H9 (cell line): ENCODE data around the gene HOXC13. TPM values are rescaled to one million over a fixed set of nuclear protein-coding genes. Genes with fewer than 3 reads are reported as not detected.

Source experiments
- DNase-seq: peaks from one replicate; pipeline ENCODE4 v3.0.0-alpha.2; 2017
- H2AFZ ChIP-seq: one replicate; pipeline ENCODE4 v1.6.1; 2013; ENCODE audit warnings: mild to moderate bottlenecking, low read length, control low read depth, moderate library complexity
- H2AK5ac ChIP-seq: 2 replicates; pipeline ENCODE4 v1.6.1; 2013; ENCODE audit warnings: low read length, control low read depth, mixed read lengths; ENCODE audit not compliant: insufficient read length
- H2BK120ac ChIP-seq: one replicate; pipeline ENCODE4 v1.6.1; 2013; ENCODE audit warnings: low read depth, mild to moderate bottlenecking, low read length, control low read depth, inconsistent platforms; ENCODE audit not compliant: poor library complexity, severe bottlenecking
- H2BK12ac ChIP-seq: 2 replicates; pipeline ENCODE4 v1.6.1; 2013; ENCODE audit warnings: low read length, control low read depth, mixed read lengths, low read depth; ENCODE audit not compliant: insufficient read length
- H2BK15ac ChIP-seq: 2 replicates; pipeline ENCODE4 v1.6.1; 2013; ENCODE audit warnings: low read depth, low read length, control low read depth
- H2BK20ac ChIP-seq: one replicate; pipeline ENCODE4 v1.6.1; 2013; ENCODE audit warnings: low read depth, mild to moderate bottlenecking, low read length, control low read depth, inconsistent platforms; ENCODE audit not compliant: poor library complexity, severe bottlenecking
- H2BK5ac ChIP-seq: 2 replicates; pipeline ENCODE4 v1.6.1; 2013; ENCODE audit warnings: low read length, control low read depth, mixed read lengths; ENCODE audit not compliant: insufficient read length
- H3K14ac ChIP-seq: 2 replicates; pipeline ENCODE4 v1.6.1; 2013; ENCODE audit warnings: low read length, control low read depth; ENCODE audit not compliant: insufficient read depth
- H3K18ac ChIP-seq: 2 replicates; pipeline ENCODE4 v1.6.1; 2013; ENCODE audit warnings: low read depth, mild to moderate bottlenecking, mixed read lengths, low read length, control low read depth; ENCODE audit not compliant: insufficient read length
- H3K23ac ChIP-seq: 2 replicates; pipeline ENCODE4 v1.6.1; 2013; ENCODE audit warnings: low read length, control low read depth, mixed read lengths, low read depth; ENCODE audit not compliant: insufficient read length
- H3K23me2 ChIP-seq: 2 replicates; pipeline ENCODE4 v1.6.1; 2013; ENCODE audit warnings: low read depth, mild to moderate bottlenecking, mixed read lengths, low read length, control low read depth; ENCODE audit not compliant: insufficient read length, poor library complexity, severe bottlenecking
- H3K27ac ChIP-seq: 2 replicates; pipeline ENCODE4 v1.5.1; 2013; ENCODE audit warnings: low read length, control low read depth, mixed read lengths, low read depth; ENCODE audit not compliant: insufficient read length
- H3K27me3 ChIP-seq: 2 replicates; pipeline ENCODE4 v1.6.1; 2013; ENCODE audit warnings: low read length, control low read depth, inconsistent platforms; ENCODE audit not compliant: insufficient read depth
- H3K4ac ChIP-seq: 2 replicates; pipeline ENCODE4 v1.6.1; 2013; ENCODE audit warnings: low read depth, mild to moderate bottlenecking, control low read depth, inconsistent platforms, low read length, moderate library complexity
- H3K4me1 ChIP-seq: 2 replicates; pipeline ENCODE4 v1.6.1; 2013; ENCODE audit warnings: low read length, control low read depth, inconsistent platforms; ENCODE audit not compliant: insufficient read depth
- H3K4me2 ChIP-seq: 2 replicates; pipeline ENCODE4 v1.6.1; 2013; ENCODE audit warnings: low read length, control low read depth, mixed read lengths; ENCODE audit not compliant: insufficient read length, insufficient read depth
- H3K56ac ChIP-seq: 2 replicates; pipeline ENCODE4 v1.6.1; 2013; ENCODE audit warnings: low read depth, mild to moderate bottlenecking, mixed read lengths, low read length, control low read depth; ENCODE audit not compliant: insufficient read length
- H3K79me1 ChIP-seq: 2 replicates; pipeline ENCODE4 v1.6.1; 2013; ENCODE audit warnings: low read depth, mild to moderate bottlenecking, moderate library complexity, low read length, control low read depth, inconsistent platforms; ENCODE audit not compliant: insufficient read depth, poor library complexity, severe bottlenecking
- H3K79me2 ChIP-seq: 2 replicates; pipeline ENCODE4 v1.6.1; 2013; ENCODE audit warnings: low read length, control low read depth, inconsistent platforms; ENCODE audit not compliant: insufficient read depth
- H3K9ac ChIP-seq: 2 replicates; pipeline ENCODE4 v1.6.1; 2013; ENCODE audit warnings: low read length, control low read depth, mixed read lengths; ENCODE audit not compliant: insufficient read length; ENCODE audit errors: extremely low read depth
- H3K9me3 ChIP-seq: one replicate; pipeline ENCODE4 v1.6.1; 2013; ENCODE audit warnings: low read depth, low read length, inconsistent platforms; ENCODE audit not compliant: control insufficient read depth
- H3T11ph ChIP-seq: one replicate; pipeline ENCODE4 v1.6.1; 2013; ENCODE audit warnings: mild to moderate bottlenecking, low read length, control low read depth, inconsistent platforms
- H4K20me1 ChIP-seq: one replicate; pipeline ENCODE4 v1.6.1; 2013; ENCODE audit not compliant: control insufficient read depth, insufficient read length, insufficient read depth
- H4K5ac ChIP-seq: 2 replicates; pipeline ENCODE4 v1.6.1; 2013; ENCODE audit warnings: low read depth, mild to moderate bottlenecking, mixed read lengths, low read length, control low read depth; ENCODE audit not compliant: insufficient read length
- H4K8ac ChIP-seq: replicated peaks from 2 replicates; pipeline ENCODE4 v1.6.1; 2013; ENCODE audit warnings: low read length, control low read depth, mixed read lengths, low read depth; ENCODE audit not compliant: insufficient read length
- H4K91ac ChIP-seq: 2 replicates; pipeline ENCODE4 v1.6.1; 2013; ENCODE audit warnings: low read depth, mild to moderate bottlenecking, moderate library complexity, mixed read lengths, low read length, control low read depth; ENCODE audit not compliant: insufficient read length
- H3K27ac Mint-ChIP-seq, 3 experiments: 2 replicates in 2 of 3; 3 replicates in 1 of 3; pipeline ENCODE4 v1.8.0; 2020 to 2021; ENCODE audit warnings: mixed read lengths in 3 of 3, mild to moderate bottlenecking in 1 of 3, moderate library complexity in 1 of 3
- H3K27me3 Mint-ChIP-seq: 2 replicates; pipeline ENCODE4 v1.8.0; 2021; ENCODE audit warnings: low read depth, mild to moderate bottlenecking, moderate library complexity, mixed read lengths
- H3K36me3 Mint-ChIP-seq, 3 experiments: 2 replicates in 2 of 3; 3 replicates in 1 of 3; pipeline ENCODE4 v1.8.0; 2020 to 2021; ENCODE audit warnings: low read depth in 3 of 3, mixed read lengths in 3 of 3; ENCODE audit not compliant: insufficient read depth in 1 of 3
- H3K4me1 Mint-ChIP-seq, 2 experiments: 2 replicates each; pipeline ENCODE4 v1.8.0; 2020; ENCODE audit warnings: mixed read lengths in 2 of 2
- H3K4me3 Mint-ChIP-seq, 2 experiments: 2 replicates in 1 of 2; 3 replicates in 1 of 2; pipeline ENCODE4 v1.8.0; 2020 to 2021; ENCODE audit warnings: mild to moderate bottlenecking in 2 of 2, mixed read lengths in 2 of 2, moderate library complexity in 1 of 2
- H3K9me3 Mint-ChIP-seq, 2 experiments: 2 replicates in 1 of 2; 3 replicates in 1 of 2; pipeline ENCODE4 v1.8.0; 2020; ENCODE audit warnings: mild to moderate bottlenecking in 2 of 2, mixed read lengths in 2 of 2, moderate library complexity in 1 of 2
- CTCF ChIP-seq: fragments of 200-600 bp; sonication (generic); conservative IDR thresholded peaks from 3 replicates; pipeline ENCODE4 v1.8.0; 2021; ENCODE audit warnings: antibody characterized with exemption, mild to moderate bottlenecking
- WGBS: extraction: QIAGEN DNeasy Blood & Tissue Kit; methylation state at CpG from one replicate; pipeline ENCODE4 v1.1.7; 2013; ENCODE audit warnings: missing lambda C conversion rate, low lambda C conversion rate, mixed read lengths; ENCODE audit not compliant: insufficient read length; ENCODE audit errors: extremely low coverage; 5-methylcytosine and 5-hydroxymethylcytosine counted together
- total RNA-seq: library from RNA; stranded (reverse); gene quantifications from 2 replicates; pipeline ENCODE4 v1.2.1, GENCODE V29; 2021

HOXC13 gene
- total RNA-seq, 1 experiment from 2014 or later: not detected

GRCh38 chr12:53972722-53973235 lies 34.1 kb downstream of the HOXC13 start, which contains the start of gene HOXC11:
TSS of gene HOXC11 (plus strand) at chr12:53973126. CDS start at chr12:53973242, 116 bp downstream.
- no peak within 1 kb of the TSS for H3K27ac Mint-ChIP-seq
- WGBS: no CpG with 5 or more reads among the region's 21 CpGs
- H3K9ac ChIP-seq: no peak within 1 kb of the TSS

More at GRCh38 chr12:53972722-53973235, 34.1 kb downstream of the HOXC13 start, which contains the start of gene HOXC11:
- Histone ChIP-seq H4K91ac (no peak within 1 kb of the TSS), H3K56ac (no peak within 1 kb of the TSS), H3K4me1 (no peaks in the 10 kb centered on the region), H3K9me3 (no peaks in the 10 kb centered on the region), H3K27ac (no peak within 1 kb of the TSS), H2BK5ac (no peak within 1 kb of the TSS), H3K4me2 (peak within 1 kb of the TSS; percentile 10), H3K79me1 (no peaks in the 10 kb centered on the region), H3K14ac (no peak within 1 kb of the TSS), H2BK12ac (no peak within 1 kb of the TSS), H3T11ph (no peak within 1 kb of the TSS), H4K20me1 (no peaks in the 10 kb centered on the region), H2BK15ac (no peak within 1 kb of the TSS; the same call in 1 of the 2 replicates), H3K23ac (no peak within 1 kb of the TSS), H2BK20ac (no peak within 1 kb of the TSS), H4K8ac (no peak within 1 kb of the TSS), H3K4ac (no peak within 1 kb of the TSS), H3K23me2 (no peaks in the 10 kb centered on the region), H4K5ac (no peak within 1 kb of the TSS), H2AFZ (no peak within 1 kb of the TSS), H3K79me2 (no peaks in the 10 kb centered on the region), H2AK5ac (no peak within 1 kb of the TSS), H3K27me3 (peaks cover 99% of the 10 kb centered on the region), H2BK120ac (no peak within 1 kb of the TSS), H3K18ac (no peak within 1 kb of the TSS)
- DNase-seq: no peak
- Mint-ChIP-seq H3K9me3 (peaks cover 6 to 14% of the 10 kb centered on the region in 2 experiments), H3K36me3 (peaks cover 0 to 8% (median 3%) of the 10 kb centered on the region in 3 experiments; a peak in 3 of 7 replicates), H3K4me1 (peaks cover 14 to 21% of the 10 kb centered on the region in 2 experiments), H3K4me3 (peak within 1 kb of the TSS; percentile 30 to 68), H3K27me3 (peaks cover 100% of the 10 kb centered on the region)
- no peak for TF ChIP-seq CTCF
